BJ (cell line): Measurements from ENCODE around the gene FOXP1. TPM values are rescaled to one million over a fixed set of nuclear protein-coding genes. Genes with fewer than 3 reads are reported as not detected.

Experiments
- CTCF ChIA-PET: fragments of 350-600 bp; formaldehyde crosslinking; extraction: SDS; loops from one replicate; lab custom pipeline; 2021; ENCODE audit warnings: antibody characterized with exemption, inconsistent platforms; lab: Yijun Ruan, JAX
- POLR2A ChIA-PET: fragments of 300-600 bp; sonication (Branson Sonifier 250); formaldehyde crosslinking; extraction: SDS; loops from one replicate; lab custom pipeline; 2021; ENCODE audit warnings: antibody characterized with exemption; lab: Charles Lee
- DNase-seq: peaks from one replicate; pipeline ENCODE4 v3.0.0-alpha.2; 2011; ENCODE audit warnings: low read depth
- H3K27me3 ChIP-seq: 2 replicates; pipeline ENCODE4 v1.6.0; 2011; ENCODE audit warnings: low read length; ENCODE audit not compliant: control insufficient read depth, insufficient read depth
- H3K36me3 ChIP-seq: 2 replicates; pipeline ENCODE4 v1.5.1; 2011; ENCODE audit warnings: low read length; ENCODE audit not compliant: control insufficient read depth, insufficient read depth
- H3K4me3 ChIP-seq: 2 replicates; pipeline ENCODE4 v1.5.1; 2011; ENCODE audit warnings: low read depth, mild to moderate bottlenecking, control low read depth, low read length
- CTCF ChIP-seq: IDR thresholded peaks from 2 replicates; pipeline ENCODE4 v1.5.1; 2011; ENCODE audit warnings: low read depth, mild to moderate bottlenecking, control low read depth, inconsistent platforms, low read length, moderate library complexity; ENCODE audit not compliant: insufficient read depth
- polyA plus RNA-seq: library from polyadenylated mRNA; depleted of rRNA; stranded (reverse); fragments of >200 nt; gene quantifications from 2 replicates; pipeline ENCODE4 v1.2.3, GENCODE V29; 2011

The FOXP1 gene
- polyA plus RNA-seq, 1 experiment, result 37.0 TPM

- TF ChIP-seq CTCF, result no peak
- Histone ChIP-seq H3K4me3 (no peak overlapping the region), H3K36me3 (no peaks in the 10 kb centered on the region), H3K27me3 (no peaks in the 10 kb centered on the region)
- ChIA-PET CTCF (no interaction called here), POLR2A (no interaction called here)
- DNase-seq, result no peak
Observed at GRCh38 chr3:71524672-71525071, 58.9 kb downstream of the FOXP1 start.

- ChIA-PET POLR2A (interaction anchor here (0.6 kb wide), 1 partner anchor 58 kb away, joined by 4 read pairs; no protein-coding TSS in a partner anchor), CTCF (no interaction called here)
- Histone ChIP-seq H3K36me3 (no peaks in the 10 kb centered on the region), H3K27me3 (no peaks in the 10 kb centered on the region), H3K4me3 (no peak overlapping the region)
- TF ChIP-seq CTCF, result no peak
- no peak for DNase-seq
Observed at GRCh38 chr3:71523628-71524027, 59.9 kb downstream of the FOXP1 start.

GRCh38 chr3:71521940-71522876 lies 61.3 kb downstream of the FOXP1 start:
- no peaks in the 10 kb centered on the region for H3K27me3 ChIP-seq
- ChIA-PET POLR2A (no interaction called here), CTCF (no interaction called here)
- TF ChIP-seq CTCF, result no peak
- DNase-seq, result no peak
- H3K36me3 ChIP-seq, result no peaks in the 10 kb centered on the region
- no peak overlapping the region for H3K4me3 ChIP-seq

- no peak overlapping the region for H3K4me3 ChIP-seq
- POLR2A ChIA-PET, result no interaction called here
- no peaks in the 10 kb centered on the region for H3K27me3 ChIP-seq
- CTCF ChIA-PET, result no interaction called here
- no peak for TF ChIP-seq CTCF
- H3K36me3 ChIP-seq, result no peaks in the 10 kb centered on the region
- DNase-seq, result no peak
Observed at GRCh38 chr3:71521021-71521352, 62.5 kb downstream of the FOXP1 start.

- CTCF ChIA-PET, result no interaction called here
- Histone ChIP-seq H3K36me3 (no peaks in the 10 kb centered on the region), H3K4me3 (no peak overlapping the region), H3K27me3 (no peaks in the 10 kb centered on the region)
- TF ChIP-seq CTCF, result no peak
- no peak for DNase-seq
- POLR2A ChIA-PET, result no interaction called here
Observed at GRCh38 chr3:71520161-71521020, 63.1 kb downstream of the FOXP1 start.
